Endothelial cell of umbilical vein (primary cell): Measurements from ENCODE around the gene TDRD10. TPM values are rescaled to one million over a fixed set of nuclear protein-coding genes. Genes with fewer than 3 reads are reported as not detected.

Experiments used
- BruUV-seq: library from RNA; stranded (reverse); fragments of 400-500 nt; replicated peaks from 2 replicates; lab custom pipeline; 2021; lab: Mats Ljungman, UMichigan
- CTCF ChIA-PET: fragments of 300-600, 350-600 bp; sonication (Branson Sonifier 250); formaldehyde crosslinking; loops from one replicate; lab custom pipeline; 2021; ENCODE audit warnings: antibody characterized with exemption, inconsistent platforms; lab: Charles Lee
- POLR2A ChIA-PET: fragments of 300-600, 350-600 bp; sonication (Branson Sonifier 250); formaldehyde crosslinking; loops from one replicate; lab custom pipeline; 2021; ENCODE audit warnings: antibody characterized with exemption, inconsistent platforms; lab: Charles Lee
- DNase-seq: peaks from one replicate; pipeline ENCODE4 v3.0.0-alpha.2; 2011; ENCODE audit warnings: low read depth, low spot score
- FAIRE-seq: peaks from 2 replicates; lab custom pipeline; 2011; peaks lifted over from hg19 to GRCh38; lab: Jason Lieb, UNC
- H2AFZ ChIP-seq: 2 replicates; pipeline ENCODE4 v1.6.0; 2012; ENCODE audit warnings: low read depth, low read length, control low read depth, inconsistent platforms
- H3K27ac ChIP-seq: 2 replicates; pipeline ENCODE4 v1.5.1; 2011; ENCODE audit warnings: low read depth, mild to moderate bottlenecking, control low read depth, low read length, moderate library complexity; ENCODE audit not compliant: insufficient read depth
- H3K27me3 ChIP-seq, 2 experiments: 2 replicates each; pipeline versions ENCODE4 v1.6.0 to v1.6.1; 2011; ENCODE audit warnings: low read length in 2 of 2, mixed read lengths in 1 of 2; ENCODE audit not compliant: control insufficient read depth in 2 of 2, insufficient read depth in 2 of 2
- H3K36me3 ChIP-seq, 2 experiments: 2 replicates in 1 of 2; 3 replicates in 1 of 2; pipeline ENCODE4 v1.5.1; 2011; ENCODE audit warnings: low read length in 2 of 2, mild to moderate bottlenecking in 1 of 2, moderate library complexity in 1 of 2; ENCODE audit not compliant: control insufficient read depth in 2 of 2, insufficient read depth in 2 of 2; ENCODE audit errors: extremely low read depth in 1 of 2
- H3K4me1 ChIP-seq: 3 replicates; pipeline ENCODE4 v1.5.1; 2011; ENCODE audit warnings: mild to moderate bottlenecking, low read length; ENCODE audit not compliant: control insufficient read depth, insufficient read depth; ENCODE audit errors: extremely low read depth
- H3K4me2 ChIP-seq: 2 replicates; pipeline ENCODE4 v1.6.1; 2011; ENCODE audit warnings: low read length, control low read depth, mixed read lengths; ENCODE audit not compliant: insufficient read depth
- H3K4me3 ChIP-seq, 3 experiments: fragments of 200-600 bp in 1 of 3; sonication (generic), shearing (Covaris generic) in 1 of 3; replicated peaks in 1 of 3; 2 replicates each; pipeline ENCODE4 v1.5.1; 2011 to 2016; ENCODE audit warnings: control low read depth in 3 of 3, low read length in 3 of 3, mild to moderate bottlenecking in 2 of 3, inconsistent platforms in 1 of 3, low read depth in 1 of 3, moderate library complexity in 1 of 3; ENCODE audit not compliant: insufficient read depth in 1 of 3
- H3K79me2 ChIP-seq: 2 replicates; pipeline ENCODE4 v1.6.0; 2012; ENCODE audit warnings: low read length, inconsistent platforms; ENCODE audit not compliant: control insufficient read depth, insufficient read depth
- H3K9ac ChIP-seq: replicated peaks from 2 replicates; pipeline ENCODE3; 2011; ENCODE audit warnings: low read length, control low read depth; ENCODE audit not compliant: insufficient read depth; ENCODE audit errors: extremely low read depth
- H3K9me1 ChIP-seq: replicated peaks from 3 replicates; pipeline ENCODE4 v1.6.0; 2011; ENCODE audit warnings: mild to moderate bottlenecking, low read length; ENCODE audit not compliant: control insufficient read depth, insufficient read depth; ENCODE audit errors: extremely low read depth
- H3K9me3 ChIP-seq: replicated peaks from 2 replicates; pipeline ENCODE4 v1.5.1; 2012; ENCODE audit warnings: low read length, inconsistent platforms; ENCODE audit not compliant: control insufficient read depth, insufficient read depth
- H4K20me1 ChIP-seq: replicated peaks from 2 replicates; pipeline ENCODE3; 2011; ENCODE audit warnings: mild to moderate bottlenecking, low read length; ENCODE audit not compliant: control insufficient read depth, insufficient read depth; ENCODE audit errors: extremely low read depth
- CTCF ChIP-seq, 2 donors: IDR thresholded peaks; 1 replicate in 1 of 2; 2 replicates in 1 of 2; pipeline ENCODE4 v1.5.1; 2011; ENCODE audit warnings: low read length in 2 of 2, mild to moderate bottlenecking in 2 of 2, moderate library complexity in 2 of 2, control low read depth in 1 of 2, inconsistent platforms in 1 of 2, low read depth in 1 of 2; ENCODE audit not compliant: insufficient read depth in 1 of 2; ENCODE audit errors: extremely low read depth in 1 of 2
- EZH2 ChIP-seq: IDR thresholded peaks from 2 replicates; pipeline ENCODE4 v1.6.1; 2012; ENCODE audit warnings: borderline replicate concordance, low read depth, mild to moderate bottlenecking, moderate library complexity, low read length, inconsistent platforms; ENCODE audit not compliant: severe bottlenecking
- FOS ChIP-seq: IDR thresholded peaks from 2 replicates; pipeline ENCODE4 v1.6.1; 2011; ENCODE audit warnings: mild to moderate bottlenecking, low read length, moderate library complexity, borderline replicate concordance; ENCODE audit not compliant: insufficient read depth
- GATA2 ChIP-seq: IDR thresholded peaks from 2 replicates; pipeline ENCODE4 v1.7.0; 2011; ENCODE audit warnings: low read depth, mild to moderate bottlenecking, moderate library complexity, mixed read lengths, low read length; ENCODE audit not compliant: insufficient read length, insufficient read depth
- JUN ChIP-seq: IDR thresholded peaks from 2 replicates; pipeline ENCODE4 v1.6.1; 2011; ENCODE audit warnings: borderline replicate concordance, low read depth; ENCODE audit not compliant: insufficient read length, insufficient read depth
- MAX ChIP-seq: IDR thresholded peaks from 2 replicates; pipeline ENCODE4 v1.6.1; 2011; ENCODE audit not compliant: insufficient read depth, insufficient read length
- MYC ChIP-seq: IDR thresholded peaks from one replicate; pipeline ENCODE4 v1.6.1; 2011; ENCODE audit warnings: mild to moderate bottlenecking, low read depth, low read length
- POLR2A ChIP-seq: IDR thresholded peaks from 2 replicates; pipeline ENCODE4 v1.6.1; 2012; ENCODE audit warnings: low read depth, mild to moderate bottlenecking, control low read depth, low read length
- POLR2AphosphoS5 ChIP-seq: IDR thresholded peaks from 2 replicates; pipeline ENCODE4 v1.6.1; 2012; ENCODE audit warnings: low read depth, mild to moderate bottlenecking, control low read depth, low read length, moderate library complexity; ENCODE audit not compliant: insufficient read depth
- dilution Hi-C: fragments of 300-500 bp; cut with MboI; formaldehyde crosslinking; loops from one replicate; pipeline ENCODE4 v1.15.0; 2019; ENCODE audit warnings: low sequenced_read_pairs; ENCODE audit not compliant: extremely low pct_ligation_motif_present
- intact Hi-C: fragments of 100-400 bp; cut with micrococcal nuclease; formaldehyde crosslinking; loops from one replicate; pipeline ENCODE4 v1.10.0; 2022
- polyA plus RNA-seq, 4 experiments: library from polyadenylated mRNA; depleted of rRNA in 3 of 4; stranded (reverse) in 3 of 4; unstranded in 1 of 4; fragments of >200 nt; gene quantifications; 2 replicates each; pipeline versions ENCODE4 v1.2.1 to v1.2.3, GENCODE V29; 2011 to 2012; ENCODE audit warnings: missing spikeins in 1 of 4
- total RNA-seq: library from RNA; stranded (reverse); gene quantifications from 2 replicates; pipeline ENCODE4 v1.2.3, GENCODE V29; 2021

TDRD10 gene
- total and polyA plus RNA-seq, 2 donors (not counting 3 experiments of a cell fraction or from before 2014, with no cell fraction given), result 6.1 to 9.1 TPM

GRCh38 chr1:154551474-154551873 is 49.5 kb downstream of the TDRD10 start:
- H3K4me2 ChIP-seq, result no peak overlapping the region
- H3K9me3 ChIP-seq, result no peaks in the 10 kb centered on the region
- intact Hi-C loops, result no loop called here
- peaks cover 15% of the 10 kb centered on the region for H3K79me2 ChIP-seq
- ChIA-PET POLR2A (no interaction called here), CTCF (interaction anchor here (7.4 kb wide), 1 partner anchor 69 kb away, joined by 489 read pairs; no protein-coding TSS in a partner anchor)
- dilution Hi-C loops, result no loop called here
- no peak overlapping the region for H3K4me3 ChIP-seq
- H3K9ac ChIP-seq, result no peak overlapping the region
- H2AFZ ChIP-seq, result no peak overlapping the region
- H3K36me3 ChIP-seq, result peaks cover 46 to 59% of the 10 kb centered on the region in 2 experiments
- no peaks in the 10 kb centered on the region for H3K9me1 ChIP-seq
- TF ChIP-seq JUN (no peak), CTCF (IDR thresholded peaks at IDR 0.05; ENCODE audit: extremely low read depth in 1 of 2, insufficient read depth in 1 of 2, low read depth in 1 of 2, low read length in 2 of 2) (no peak), POLR2AphosphoS5 (no peak), MAX (no peak), GATA2 (no peak), FOS (no peak), POLR2A (no peak), EZH2 (no peak), MYC (no peak)
- peaks cover 5% of the 10 kb centered on the region for H3K4me1 ChIP-seq
- FAIRE-seq (no peak), DNase-seq (no peak)
- no TSS peak for BruUV-seq
- H4K20me1 ChIP-seq, result no peaks in the 10 kb centered on the region
- no peaks in the 10 kb centered on the region for H3K27me3 ChIP-seq
- no peak overlapping the region for H3K27ac ChIP-seq
